K562 (cell line): ENCODE data around the gene FAM117B. TPM values are rescaled to one million over a fixed set of nuclear protein-coding genes. Genes with fewer than 3 reads are reported as not detected.

Source experiments
- ATAC-seq: fragments of 200-7000 bp; cut with Tn5 transposase; 3 replicates; pipeline ENCODE4 v1.9.1; 2020; ENCODE audit warnings: moderate library complexity
- BruUV-seq: library from RNA; stranded (reverse); fragments of 400-500 nt; replicated peaks from 2 replicates; lab custom pipeline; 2021; lab: Mats Ljungman, UMichigan
- CTCF ChIA-PET: fragments of 300-600 bp; formaldehyde crosslinking; extraction: SDS; loops from one replicate; lab custom pipeline; 2021; ENCODE audit warnings: low intra/inter-chr PET ratio; lab: Yijun Ruan, JAX
- POLR2A ChIA-PET: fragments of 300-600, 350-650 bp; sonication (Branson Sonifier 250); formaldehyde crosslinking; extraction: SDS; loops from one replicate; lab custom pipeline; 2021; ENCODE audit warnings: antibody characterized with exemption, inconsistent platforms; lab: Yijun Ruan, JAX
- DNase-seq, 4 experiments: peaks; one replicate each; pipeline versions ENCODE4 v3.0.0 to v3.0.0-alpha.2; 2011 to 2018; ENCODE audit warnings: low spot score in 3 of 4, mixed read lengths in 3 of 4; ENCODE audit errors: extremely low read depth in 1 of 4
- FAIRE-seq: peaks from 2 replicates; lab custom pipeline; 2011; peaks lifted over from hg19 to GRCh38; lab: Jason Lieb, UNC
- H2AFZ ChIP-seq: 2 replicates; pipeline ENCODE4 v1.6.0; 2011; ENCODE audit warnings: low read depth, low read length, control low read depth, inconsistent platforms
- H3K27ac ChIP-seq: fragments of 200-600 bp; 3 replicates; pipeline ENCODE4 v1.8.0; 2011; ENCODE audit warnings: low read depth, mild to moderate bottlenecking, control low read depth, inconsistent platforms, low read length, moderate library complexity, mixed read lengths; ENCODE audit errors: extremely low read depth
- H3K27me3 ChIP-seq, 2 experiments: fragments of 300-600 bp in 1 of 2; 2 replicates in 1 of 2; 3 replicates in 1 of 2; pipeline versions ENCODE4 v1.6.0 to v1.8.0; 2011; ENCODE audit warnings: inconsistent platforms in 2 of 2, low read length in 2 of 2, mild to moderate bottlenecking in 1 of 2, mixed read lengths in 1 of 2, moderate library complexity in 1 of 2; ENCODE audit not compliant: control insufficient read depth in 2 of 2, insufficient read depth in 2 of 2
- H3K36me3 ChIP-seq: fragments of 300-600 bp; 3 replicates; pipeline ENCODE4 v1.8.0; 2011; ENCODE audit warnings: mild to moderate bottlenecking, low read length, inconsistent platforms; ENCODE audit not compliant: control insufficient read depth, insufficient read depth
- H3K4me1 ChIP-seq, 2 experiments: fragments of 200-600 bp in 1 of 2; replicated peaks in 1 of 2; 2 replicates in 1 of 2; 3 replicates in 1 of 2; pipeline versions ENCODE4 v1.5.1 to v1.8.0; 2011; ENCODE audit warnings: inconsistent platforms in 2 of 2, low read length in 2 of 2, mild to moderate bottlenecking in 1 of 2, mixed read lengths in 1 of 2, moderate library complexity in 1 of 2; ENCODE audit not compliant: control insufficient read depth in 2 of 2, insufficient read depth in 2 of 2
- H3K4me2 ChIP-seq: 2 replicates; pipeline ENCODE4 v1.6.1; 2011; ENCODE audit warnings: low read length, control low read depth, inconsistent platforms, mixed read lengths; ENCODE audit not compliant: insufficient read depth
- H3K4me3 ChIP-seq: fragments of 200-600 bp; sonication (generic), shearing (Covaris generic); 2 replicates; pipeline ENCODE4 v1.5.1; 2016; ENCODE audit warnings: control low read depth, inconsistent platforms
- H3K79me2 ChIP-seq: fragments of 200-600 bp; 3 replicates; pipeline ENCODE4 v1.8.0; 2011; ENCODE audit warnings: low read length, inconsistent platforms; ENCODE audit not compliant: control insufficient read depth, insufficient read depth
- H3K9ac ChIP-seq, 2 experiments: 2 replicates each; pipeline versions ENCODE4 v1.6.0 to v1.6.1; 2011; ENCODE audit warnings: low read depth in 2 of 2, low read length in 2 of 2, control low read depth in 1 of 2, inconsistent platforms in 1 of 2, mild to moderate bottlenecking in 1 of 2, mixed read lengths in 1 of 2; ENCODE audit not compliant: insufficient read depth in 1 of 2
- H3K9me1 ChIP-seq: one replicate; pipeline ENCODE4 v1.6.0; 2011; ENCODE audit warnings: inconsistent platforms, mild to moderate bottlenecking, low read length, moderate library complexity; ENCODE audit not compliant: control insufficient read depth, insufficient read depth
- H3K9me3 ChIP-seq: replicated peaks from 2 replicates; pipeline ENCODE4 v1.5.1; 2011; ENCODE audit warnings: low read depth, low read length, inconsistent platforms; ENCODE audit not compliant: control insufficient read depth, insufficient read depth
- H4K20me1 ChIP-seq: replicated peaks from 2 replicates; pipeline ENCODE4 v1.6.1; 2011; ENCODE audit warnings: low read length, inconsistent platforms, mixed read lengths; ENCODE audit not compliant: control insufficient read depth, insufficient read depth
- ARID2 ChIP-seq: fragments of 450-650 bp; IDR thresholded peaks from 2 replicates; pipeline ENCODE4 v1.6.1; 2017; ENCODE audit warnings: antibody characterized with exemption, mild to moderate bottlenecking
- C11orf30 ChIP-seq: fragments of 450-650 bp; IDR thresholded peaks from 2 replicates; pipeline ENCODE4 v1.6.1; 2016; ENCODE audit warnings: low read depth, mild to moderate bottlenecking
- CBX1 ChIP-seq: sonication (generic); IDR thresholded peaks from 2 replicates; pipeline ENCODE4 v1.6.1; 2016; ENCODE audit warnings: antibody characterized with exemption, low read depth, mild to moderate bottlenecking
- ESRRA ChIP-seq: fragments of 450-650 bp; IDR thresholded peaks from 2 replicates; pipeline ENCODE4 v1.6.1; 2014; ENCODE audit warnings: low read depth, mild to moderate bottlenecking, moderate library complexity, borderline replicate concordance
- FIP1L1 ChIP-seq: fragments of 200-400 bp; formaldehyde crosslinking; IDR thresholded peaks from 2 replicates; pipeline ENCODE4 v1.6.1; 2018; ENCODE audit warnings: mild to moderate bottlenecking, low read depth, low read length; ENCODE audit not compliant: poor library complexity, severe bottlenecking
- HMBOX1 ChIP-seq: sonication (generic); IDR thresholded peaks from 2 replicates; pipeline ENCODE4 v1.6.1; 2016
- HMG20B ChIP-seq: fragments of 250-450 bp; sonication (Bioruptor Pico); IDR thresholded peaks from 2 replicates; pipeline ENCODE4 v1.5.0; 2021; ENCODE audit warnings: mild to moderate bottlenecking
- MAFG ChIP-seq: fragments of 450-650 bp; conservative IDR thresholded peaks from 2 replicates; pipeline ENCODE4 v1.6.1; 2016; ENCODE audit warnings: missing genetic modification characterization, missing compliant biosample characterization
- MYBL2 ChIP-seq, 2 experiments: fragments of 450-650 bp in 1 of 2; sonication (generic) in 1 of 2; formaldehyde crosslinking in 1 of 2; IDR thresholded peaks; 2 replicates each; pipeline versions ENCODE4 v1.6.1 to v1.8.1; 2017 to 2022; ENCODE audit warnings: borderline replicate concordance in 1 of 2, inconsistent platforms in 1 of 2, low read depth in 1 of 2, mild to moderate bottlenecking in 1 of 2, missing genetic modification reagents in 1 of 2, moderate library complexity in 1 of 2
- PURB ChIP-seq: sonication (generic); formaldehyde crosslinking; IDR thresholded peaks from 2 replicates; pipeline ENCODE4 v1.9.0; 2021; ENCODE audit warnings: low read depth, mild to moderate bottlenecking, missing genetic modification reagents
- SIN3B ChIP-seq: fragments of 450-650 bp; IDR thresholded peaks from 2 replicates; pipeline ENCODE4 v1.6.1; 2017; ENCODE audit warnings: low read depth, mild to moderate bottlenecking, moderate library complexity
- SOX6 ChIP-seq: fragments of 450-650 bp; IDR thresholded peaks from 2 replicates; pipeline ENCODE4 v1.6.1; 2014; ENCODE audit warnings: mild to moderate bottlenecking
- TAF1 ChIP-seq: IDR thresholded peaks from 2 replicates; pipeline ENCODE4 v1.6.1; 2011; ENCODE audit warnings: mild to moderate bottlenecking, low read length, moderate library complexity; ENCODE audit not compliant: insufficient read depth, control insufficient read depth, severe bottlenecking; ENCODE audit errors: extremely low read depth
- TCF7L2 ChIP-seq: fragments of 150-350 bp; IDR thresholded peaks from 2 replicates; pipeline ENCODE4 v1.6.1; 2016; ENCODE audit warnings: low read depth, mild to moderate bottlenecking, low read length, moderate library complexity
- XRCC5 ChIP-seq: fragments of 200-400 bp; formaldehyde crosslinking; IDR thresholded peaks from 2 replicates; pipeline ENCODE4 v1.6.1; 2017; ENCODE audit warnings: low read depth, mild to moderate bottlenecking, low read length
- ZKSCAN8 ChIP-seq: fragments of 200-800 bp; sonication (Bioruptor generic); IDR thresholded peaks from 2 replicates; pipeline ENCODE4 v1.6.1; 2016; ENCODE audit warnings: missing genetic modification characterization, missing compliant biosample characterization
- ZNF143 ChIP-seq: sonication (generic); formaldehyde crosslinking; IDR thresholded peaks from 2 replicates; pipeline ENCODE4 v1.9.0; 2022; ENCODE audit warnings: mild to moderate bottlenecking, missing genetic modification reagents
- ZNF175 ChIP-seq: fragments of 200-800 bp; sonication (Bioruptor generic); IDR thresholded peaks from 2 replicates; pipeline ENCODE4 v1.6.1; 2016; ENCODE audit warnings: low read depth, mild to moderate bottlenecking, missing genetic modification characterization, missing compliant biosample characterization
- ZNF354B ChIP-seq: fragments of 250-450 bp; sonication (Bioruptor Pico); IDR thresholded peaks from 2 replicates; pipeline ENCODE4 v1.4.0; 2020
- WGBS: fragments of 100-300 bp; shearing (Covaris generic); methylation state at CpG from one replicate; pipeline ENCODE4 v1.1.6; 2016; ENCODE audit warnings: low coverage, mixed read lengths; ENCODE audit not compliant: insufficient coverage; ENCODE audit errors: missing lambda C conversion rate; 5-methylcytosine and 5-hydroxymethylcytosine counted together
- in situ Hi-C: fragments of 300-500 bp; cut with MboI; formaldehyde crosslinking; loops from 4 replicates; pipeline ENCODE4 v1.15.0; 2018; ENCODE audit warnings: inconsistent platforms, mixed read lengths
- intact Hi-C: fragments of 100-400 bp; cut with micrococcal nuclease; formaldehyde crosslinking; loops from 2 replicates; pipeline ENCODE4 v1.14.2; 2022
- polyA plus RNA-seq, 8 experiments: library from polyadenylated mRNA; depleted of rRNA in 4 of 8; stranded (reverse) in 5 of 8; unstranded in 3 of 8; fragments of >200 nt; fragmentation: Nextera tagmentation in 2 of 8; fragmentation: Illumina TruSeq in 1 of 8; extraction: Ambion mirVana in 2 of 8; extraction: Trizol in 1 of 8; gene quantifications; 2 replicates each; pipeline versions ENCODE4 v1.2.1 to v1.2.3, GENCODE V29; 2011 to 2014; ENCODE audit warnings: inconsistent platforms in 1 of 8, missing spikeins in 1 of 8
- total RNA-seq, 7 experiments: library from RNA; depleted of rRNA in 6 of 7; stranded (reverse); fragments of >200 nt in 6 of 7; fragmentation: Illumina TruSeq in 2 of 7; extraction: Trizol in 2 of 7; gene quantifications; 2 replicates each; pipeline versions ENCODE4 v1.2.1 to v1.2.3, GENCODE V29; 2011 to 2021; ENCODE audit warnings: low replicate concordance in 1 of 7
- TF ChIP-seq, protein P1 (sequence below): fragments of 450-650 bp; IDR thresholded peaks from 2 replicates; pipeline ENCODE4 v1.6.1; 2016; ENCODE audit warnings: antibody characterized with exemption

FAM117B gene
- total and polyA plus RNA-seq, 9 of the 15 experiments (the other 6 are each of a cell fraction or from before 2014, with no cell fraction given) = 1.6 to 5.2 (median 2.6) TPM

DNA sequence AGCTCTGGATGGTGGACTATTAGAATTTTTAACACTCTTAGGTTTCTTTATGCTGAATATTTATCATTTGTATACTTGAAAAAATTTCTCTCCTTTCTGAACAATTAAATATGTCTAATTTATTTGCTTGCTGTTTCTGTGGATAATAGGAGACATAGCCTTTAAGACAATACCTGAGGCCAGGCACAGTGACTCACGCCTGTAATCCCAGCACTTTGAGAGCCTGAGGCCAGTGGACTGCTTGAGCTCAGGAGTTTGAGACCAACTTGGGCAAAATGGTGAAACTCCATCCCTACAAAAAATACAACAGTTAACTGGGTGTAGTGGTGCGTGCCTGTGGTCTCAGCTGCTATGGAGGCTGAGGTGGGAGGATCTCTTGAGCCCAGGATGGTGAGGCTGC lies 54.7 kb downstream of the FAM117B start:
- ATAC-seq (no peak), FAIRE-seq (no peak), DNase-seq (no peak)
- H2AFZ ChIP-seq = no peak overlapping the region
- H3K36me3 ChIP-seq = no peaks in the 10 kb centered on the region
- CTCF ChIA-PET = no interaction called here
- H3K4me3 ChIP-seq = no peak overlapping the region
- H3K4me2 ChIP-seq = no peak overlapping the region
- no peaks in the 10 kb centered on the region for H4K20me1 ChIP-seq
- no peaks in the 10 kb centered on the region for H3K79me2 ChIP-seq
- H3K4me1 ChIP-seq = no peaks in the 10 kb centered on the region
- no peaks in the 10 kb centered on the region for H3K27me3 ChIP-seq
- in situ Hi-C loops = no loop called here
- no peaks in the 10 kb centered on the region for H3K9me1 ChIP-seq
- H3K9ac ChIP-seq = no peak overlapping the region
- TF ChIP-seq ZNF354B = no peak
- no peak for TF ChIP-seq SOX6
- no peak for TF ChIP-seq MYBL2 (IDR thresholded peaks at IDR 0.05; ENCODE audit: low read depth)
- no peak for TF ChIP-seq MYBL2 (CRISPR knock-in tag; IDR thresholded peaks at IDR 0.05; ENCODE audit: borderline replicate concordance)
- TF ChIP-seq PURB (CRISPR knock-in tag) = no peak
- TF ChIP-seq HMBOX1 = no peak
- TF ChIP-seq ARID2 = no peak
- no peak for TF ChIP-seq TAF1
- TF ChIP-seq, protein P1, sequence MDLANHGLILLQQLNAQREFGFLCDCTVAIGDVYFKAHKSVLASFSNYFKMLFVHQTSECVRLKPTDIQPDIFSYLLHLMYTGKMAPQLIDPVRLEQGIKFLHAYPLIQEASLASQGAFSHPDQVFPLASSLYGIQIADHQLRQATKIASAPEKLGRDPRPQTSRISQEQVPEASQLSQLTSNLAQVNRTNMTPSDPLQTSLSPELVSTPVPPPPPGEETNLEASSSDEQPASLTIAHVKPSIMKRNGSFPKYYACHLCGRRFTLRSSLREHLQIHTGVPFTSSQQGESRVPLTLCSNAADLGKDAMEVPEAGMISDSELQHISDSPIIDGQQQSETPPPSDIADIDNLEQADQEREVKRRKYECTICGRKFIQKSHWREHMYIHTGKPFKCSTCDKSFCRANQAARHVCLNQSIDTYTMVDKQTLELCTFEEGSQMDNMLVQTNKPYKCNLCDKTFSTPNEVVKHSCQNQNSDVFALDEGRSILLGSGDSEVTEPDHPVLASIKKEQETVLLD = no peak
- no peak for TF ChIP-seq TCF7L2
- no peak for TF ChIP-seq HMG20B (CRISPR knock-in tag)
- TF ChIP-seq XRCC5 = no peak
- no peak for TF ChIP-seq CBX1
- no peak for TF ChIP-seq ZKSCAN8 (CRISPR knock-in tag)
- no peak for TF ChIP-seq FIP1L1
- no peak for TF ChIP-seq SIN3B
- no peak for TF ChIP-seq C11orf30
- no peak for TF ChIP-seq MAFG (tag)
- no peak for TF ChIP-seq ESRRA
- no peak for TF ChIP-seq ZNF143 (CRISPR knock-in tag)
- no peak for TF ChIP-seq ZNF175 (CRISPR knock-in tag)
- intact Hi-C loops = no loop called here
- no TSS peak for BruUV-seq
- H3K9me3 ChIP-seq = no peaks in the 10 kb centered on the region
- no peak overlapping the region for H3K27ac ChIP-seq
- POLR2A ChIA-PET = no interaction called here
- WGBS = 68% methylated on average over 2 of the region's 2 CpGs
